IMR-90 (cell line): Measurements from ENCODE around the gene ALPK3. TPM values are rescaled to one million over a fixed set of nuclear protein-coding genes. Genes with fewer than 3 reads are reported as not detected.

ENCODE experiments used
- ATAC-seq: fragments of 200-7000 bp; cut with Tn5 transposase; 2 replicates; pipeline ENCODE4 v1.9.1; 2020; ENCODE audit warnings: low read depth, mild to moderate bottlenecking, moderate library complexity
- BruUV-seq: library from RNA; stranded (reverse); fragments of 400-500 nt; replicated peaks from 2 replicates; lab custom pipeline; 2021; lab: Mats Ljungman, UMichigan
- CTCF ChIA-PET: fragments of 300-600 bp; formaldehyde crosslinking; extraction: SDS; loops from one replicate; lab custom pipeline; 2021; ENCODE audit warnings: antibody characterized with exemption; lab: Yijun Ruan, JAX
- POLR2A ChIA-PET: fragments of 300-600 bp; sonication (Branson Sonifier 250); formaldehyde crosslinking; loops from one replicate; lab custom pipeline; 2022; ENCODE audit warnings: antibody characterized with exemption; ENCODE audit not compliant: unreplicated experiment; lab: Charles Lee
- DNase-seq: peaks from one replicate; pipeline ENCODE4 v3.0.0; 2013
- H2AFZ ChIP-seq: replicated peaks from 2 replicates; pipeline ENCODE3; 2013; ENCODE audit warnings: low read length, mild to moderate bottlenecking; ENCODE audit not compliant: poor library complexity
- H2AK5ac ChIP-seq: 2 replicates; pipeline ENCODE4 v1.6.1; 2013; ENCODE audit warnings: low read depth, low read length, inconsistent platforms
- H2AK9ac ChIP-seq: replicated peaks from 2 replicates; pipeline ENCODE3; 2013; ENCODE audit warnings: mild to moderate bottlenecking, low read depth, low read length, moderate library complexity; ENCODE audit not compliant: poor library complexity
- H2BK120ac ChIP-seq: 2 replicates; pipeline ENCODE4 v1.6.1; 2013; ENCODE audit warnings: low read depth, low read length, inconsistent platforms
- H2BK15ac ChIP-seq: 3 replicates; pipeline ENCODE4 v1.6.1; 2013; ENCODE audit warnings: low read depth, low read length, inconsistent platforms
- H2BK20ac ChIP-seq: 2 replicates; pipeline ENCODE4 v1.6.1; 2013; ENCODE audit warnings: low read depth, mild to moderate bottlenecking, inconsistent platforms, low read length, moderate library complexity
- H2BK5ac ChIP-seq: 2 replicates; pipeline ENCODE4 v1.6.1; 2013; ENCODE audit warnings: mild to moderate bottlenecking, low read depth, low read length, inconsistent platforms; ENCODE audit not compliant: poor library complexity, severe bottlenecking
- H3K14ac ChIP-seq: replicated peaks from 2 replicates; pipeline ENCODE4 v1.6.1; 2013; ENCODE audit warnings: low read depth, low read length, inconsistent platforms
- H3K18ac ChIP-seq: 2 replicates; pipeline ENCODE4 v1.6.1; 2013; ENCODE audit warnings: low read depth, low read length, control low read depth
- H3K23ac ChIP-seq: 2 replicates; pipeline ENCODE4 v1.6.1; 2013; ENCODE audit warnings: low read depth, low read length, inconsistent platforms
- H3K27ac ChIP-seq: 2 replicates; pipeline ENCODE4 v1.5.1; 2013; ENCODE audit warnings: mild to moderate bottlenecking, control low read depth, low read length; ENCODE audit not compliant: insufficient read depth
- H3K27me3 ChIP-seq: 2 replicates; pipeline ENCODE4 v1.6.1; 2013; ENCODE audit warnings: low read length; ENCODE audit not compliant: control insufficient read depth, insufficient read depth
- H3K36me3 ChIP-seq: 2 replicates; pipeline ENCODE4 v1.6.1; 2013; ENCODE audit warnings: low read length, mixed read lengths; ENCODE audit not compliant: control insufficient read depth, insufficient read depth
- H3K4ac ChIP-seq: 2 replicates; pipeline ENCODE4 v1.6.1; 2013; ENCODE audit warnings: low read depth, low read length, inconsistent platforms
- H3K4me1 ChIP-seq: 2 replicates; pipeline ENCODE4 v1.6.1; 2013; ENCODE audit warnings: low read length, mixed read lengths; ENCODE audit not compliant: control insufficient read depth, insufficient read depth
- H3K4me2 ChIP-seq: 2 replicates; pipeline ENCODE4 v1.6.1; 2013; ENCODE audit warnings: low read depth, mild to moderate bottlenecking, control low read depth, low read length, moderate library complexity
- H3K4me3 ChIP-seq: 2 replicates; pipeline ENCODE4 v1.5.1; 2013; ENCODE audit warnings: low read depth, mild to moderate bottlenecking, control low read depth, low read length, moderate library complexity; ENCODE audit not compliant: insufficient read depth
- H3K56ac ChIP-seq: 2 replicates; pipeline ENCODE4 v1.6.1; 2013; ENCODE audit warnings: low read length, inconsistent platforms; ENCODE audit not compliant: insufficient read depth; ENCODE audit errors: extremely low read depth
- H3K79me1 ChIP-seq, 2 experiments: 2 replicates each; pipeline ENCODE4 v1.6.1; 2013; ENCODE audit warnings: low read length in 2 of 2, inconsistent platforms in 1 of 2, low read depth in 1 of 2
- H3K9ac ChIP-seq: 2 replicates; pipeline ENCODE4 v1.6.1; 2013; ENCODE audit warnings: low read depth, low read length, control low read depth
- H3K9me1 ChIP-seq: 2 replicates; pipeline ENCODE4 v1.6.1; 2013; ENCODE audit warnings: low read length, inconsistent platforms; ENCODE audit not compliant: insufficient read depth
- H3K9me3 ChIP-seq: 2 replicates; pipeline ENCODE4 v1.6.1; 2013; ENCODE audit warnings: low read length; ENCODE audit not compliant: control insufficient read depth, insufficient read depth
- H4K20me1 ChIP-seq: 2 replicates; pipeline ENCODE4 v1.6.1; 2013; ENCODE audit warnings: low read length, inconsistent platforms; ENCODE audit not compliant: insufficient read depth
- H4K5ac ChIP-seq: 2 replicates; pipeline ENCODE4 v1.6.1; 2013; ENCODE audit warnings: mild to moderate bottlenecking, low read depth, low read length, control low read depth
- H4K8ac ChIP-seq, 2 experiments: 2 replicates each; pipeline ENCODE4 v1.6.1; 2013; ENCODE audit warnings: low read depth in 2 of 2, low read length in 2 of 2, control low read depth in 1 of 2, inconsistent platforms in 1 of 2
- H4K91ac ChIP-seq: 2 replicates; pipeline ENCODE4 v1.6.1; 2013; ENCODE audit warnings: low read depth, low read length, inconsistent platforms; ENCODE audit not compliant: insufficient read depth
- BHLHE40 ChIP-seq: fragments of 150-350 bp; IDR thresholded peaks from 2 replicates; pipeline ENCODE4 v1.6.1; 2016; ENCODE audit warnings: mild to moderate bottlenecking, low read depth, low read length
- CEBPB ChIP-seq: IDR thresholded peaks from 2 replicates; pipeline ENCODE4 v1.6.1; 2012; ENCODE audit warnings: low read depth, low read length, improper control_type of control experiment
- CHD1 ChIP-seq: IDR thresholded peaks from 2 replicates; pipeline ENCODE4 v1.6.1; 2012; ENCODE audit warnings: low read depth, low read length, improper control_type of control experiment
- FOS ChIP-seq: fragments of 150-350 bp; IDR thresholded peaks from 2 replicates; pipeline ENCODE4 v1.6.1; 2016; ENCODE audit warnings: low read depth, low read length
- MAFK ChIP-seq: IDR thresholded peaks from 2 replicates; pipeline ENCODE4 v1.6.1; 2012; ENCODE audit warnings: low read depth, low read length, improper control_type of control experiment
- MAZ ChIP-seq: IDR thresholded peaks from 2 replicates; pipeline ENCODE4 v1.6.1; 2012; ENCODE audit warnings: low read depth, mild to moderate bottlenecking, low read length, improper control_type of control experiment, moderate library complexity, borderline replicate concordance
- MXI1 ChIP-seq: IDR thresholded peaks from 2 replicates; pipeline ENCODE4 v1.6.1; 2012; ENCODE audit warnings: low read depth, mild to moderate bottlenecking, low read length, moderate library complexity, borderline replicate concordance
- NFE2L2 ChIP-seq: fragments of 150-350 bp; IDR thresholded peaks from 2 replicates; pipeline ENCODE4 v1.6.1; 2016; ENCODE audit warnings: low read depth, mild to moderate bottlenecking, low read length
- POLR2A ChIP-seq: IDR thresholded peaks from 2 replicates; pipeline ENCODE4 v1.6.1; 2012; ENCODE audit warnings: mild to moderate bottlenecking, low read depth, low read length
- RAD21 ChIP-seq: IDR thresholded peaks from 2 replicates; pipeline ENCODE4 v1.6.1; 2012; ENCODE audit warnings: low read length, improper control_type of control experiment
- RCOR1 ChIP-seq: IDR thresholded peaks from 2 replicates; pipeline ENCODE4 v1.6.1; 2012; ENCODE audit warnings: mild to moderate bottlenecking, low read length, improper control_type of control experiment; ENCODE audit not compliant: insufficient replicate concordance
- RFX5 ChIP-seq: IDR thresholded peaks from 2 replicates; pipeline ENCODE4 v1.8.0; 2012; ENCODE audit warnings: low read depth, mild to moderate bottlenecking, low read length, moderate library complexity
- dilution Hi-C: fragments of 300-500 bp; cut with HindIII; formaldehyde crosslinking; loops from one replicate; pipeline ENCODE4 v1.14.3; 2018; ENCODE audit warnings: low sequenced_read_pairs; ENCODE audit not compliant: unreplicated experiment
- in situ Hi-C: fragments of 300-500 bp; cut with MboI; formaldehyde crosslinking; loops from 3 replicates; pipeline ENCODE4 v1.14.3; 2019; ENCODE audit warnings: low sequenced_read_pairs, inconsistent platforms, mixed read lengths
- intact Hi-C: fragments of 100-400 bp; cut with micrococcal nuclease; formaldehyde crosslinking; loops from 2 replicates; pipeline ENCODE4 v1.10.0; 2022
- polyA plus RNA-seq, 3 experiments: library from polyadenylated mRNA; depleted of rRNA; stranded (reverse); fragments of >200 nt; gene quantifications; 2 replicates each; pipeline ENCODE4 v1.2.3, GENCODE V29; 2012; ENCODE audit warnings: low replicate concordance in 1 of 3
- total RNA-seq: library from RNA; depleted of rRNA; stranded (reverse); fragments of >200 nt; gene quantifications from 2 replicates; pipeline ENCODE4 v1.2.3, GENCODE V29; 2012
- TF ChIP-seq, protein P1 (sequence below): conservative IDR thresholded peaks from 2 replicates; pipeline ENCODE4 v1.5.1; 2012; ENCODE audit warnings: mild to moderate bottlenecking, low read depth, low read length, improper control_type of control experiment
- TF ChIP-seq, protein P2 (sequence below): fragments of 150-350 bp; IDR thresholded peaks from 2 replicates; pipeline ENCODE4 v1.6.1; 2017; ENCODE audit warnings: mild to moderate bottlenecking, antibody characterized with exemption, low read length, low read depth

The ALPK3 gene
- total and polyA plus RNA-seq, 2 of the 4 experiments (the other 2 are of a cell fraction) = under 0.01 to 0.26 TPM

DNA sequence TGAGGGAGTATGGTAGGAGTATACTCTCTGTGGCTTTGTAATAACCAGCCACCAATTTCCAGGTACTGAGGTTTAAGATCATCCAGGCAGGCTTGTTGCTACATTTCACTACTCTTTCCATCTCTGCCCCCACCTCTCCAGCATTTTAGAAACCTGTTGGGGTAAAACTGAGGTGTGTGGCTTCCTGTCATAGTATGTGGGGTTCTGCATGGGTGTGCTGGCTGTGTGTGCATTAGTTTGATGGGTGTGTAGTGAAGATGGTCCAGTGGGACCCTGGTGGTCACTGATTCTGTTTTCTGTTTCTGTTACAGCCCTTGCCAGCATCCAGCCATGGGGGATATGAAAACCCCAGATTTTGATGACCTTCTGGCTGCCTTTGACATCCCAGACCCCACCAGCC lies 34.8 kb upstream of the ALPK3 start:
- H4K8ac ChIP-seq = no peak overlapping the region
- in situ Hi-C loops = no loop called here

More for the DNA sequence above, 34.8 kb upstream of the ALPK3 start:
- Histone ChIP-seq H2BK15ac (no peak overlapping the region), H2AK5ac (no peak overlapping the region), H3K27me3 (no peaks in the 10 kb centered on the region), H3K4me3 (no peak overlapping the region), H2BK5ac (no peak overlapping the region), H4K20me1 (peaks cover 22% of the 10 kb centered on the region), H4K5ac (no peak overlapping the region), H3K56ac (no peak overlapping the region), H3K9me3 (no peaks in the 10 kb centered on the region), H3K9me1 (peaks cover 8% of the 10 kb centered on the region), H3K4ac (no peak overlapping the region), H2AFZ (no peak overlapping the region), H2AK9ac (no peak overlapping the region), H3K36me3 (peaks cover 38% of the 10 kb centered on the region), H3K23ac (no peak overlapping the region), H3K14ac (no peak overlapping the region), H3K79me1 (peaks cover 28 to 88% of the 10 kb centered on the region in 2 experiments), H4K91ac (no peak overlapping the region), H3K9ac (no peak overlapping the region), H2BK20ac (no peak overlapping the region), H3K4me1 (peaks cover 5% of the 10 kb centered on the region), H3K18ac (no peak overlapping the region), H3K27ac (no peak overlapping the region), H2BK120ac (no peak overlapping the region), H3K4me2 (no peak overlapping the region)
- intact Hi-C loops (no loop called here), dilution Hi-C loops (no loop called here)
- TF ChIP-seq POLR2A (no peak), NFE2L2 (no peak), MAZ (no peak), RFX5 (no peak), MXI1 (no peak), RCOR1 (no peak), CHD1 (no peak), FOS (no peak), MAFK (no peak), RAD21 (no peak), BHLHE40 (no peak), CEBPB (no peak)
- TF ChIP-seq, protein P1, sequence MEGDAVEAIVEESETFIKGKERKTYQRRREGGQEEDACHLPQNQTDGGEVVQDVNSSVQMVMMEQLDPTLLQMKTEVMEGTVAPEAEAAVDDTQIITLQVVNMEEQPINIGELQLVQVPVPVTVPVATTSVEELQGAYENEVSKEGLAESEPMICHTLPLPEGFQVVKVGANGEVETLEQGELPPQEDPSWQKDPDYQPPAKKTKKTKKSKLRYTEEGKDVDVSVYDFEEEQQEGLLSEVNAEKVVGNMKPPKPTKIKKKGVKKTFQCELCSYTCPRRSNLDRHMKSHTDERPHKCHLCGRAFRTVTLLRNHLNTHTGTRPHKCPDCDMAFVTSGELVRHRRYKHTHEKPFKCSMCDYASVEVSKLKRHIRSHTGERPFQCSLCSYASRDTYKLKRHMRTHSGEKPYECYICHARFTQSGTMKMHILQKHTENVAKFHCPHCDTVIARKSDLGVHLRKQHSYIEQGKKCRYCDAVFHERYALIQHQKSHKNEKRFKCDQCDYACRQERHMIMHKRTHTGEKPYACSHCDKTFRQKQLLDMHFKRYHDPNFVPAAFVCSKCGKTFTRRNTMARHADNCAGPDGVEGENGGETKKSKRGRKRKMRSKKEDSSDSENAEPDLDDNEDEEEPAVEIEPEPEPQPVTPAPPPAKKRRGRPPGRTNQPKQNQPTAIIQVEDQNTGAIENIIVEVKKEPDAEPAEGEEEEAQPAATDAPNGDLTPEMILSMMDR = no peak
- TF ChIP-seq, protein P2, sequence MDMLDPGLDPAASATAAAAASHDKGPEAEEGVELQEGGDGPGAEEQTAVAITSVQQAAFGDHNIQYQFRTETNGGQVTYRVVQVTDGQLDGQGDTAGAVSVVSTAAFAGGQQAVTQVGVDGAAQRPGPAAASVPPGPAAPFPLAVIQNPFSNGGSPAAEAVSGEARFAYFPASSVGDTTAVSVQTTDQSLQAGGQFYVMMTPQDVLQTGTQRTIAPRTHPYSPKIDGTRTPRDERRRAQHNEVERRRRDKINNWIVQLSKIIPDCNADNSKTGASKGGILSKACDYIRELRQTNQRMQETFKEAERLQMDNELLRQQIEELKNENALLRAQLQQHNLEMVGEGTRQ = no peak
- POLR2A ChIA-PET = no interaction called here
- CTCF ChIA-PET = no interaction called here
- DNase-seq (no peak), ATAC-seq (no peak)
- BruUV-seq = no TSS peak
